GM12874 (cell line): Measurements from ENCODE around the gene WWOX.

Experiments used
- TF ChIP-seq, protein P1 (sequence below): IDR thresholded peaks from 2 replicates; pipeline ENCODE4 v1.5.1; 2011; ENCODE audit warnings: low read depth, mild to moderate bottlenecking, control low read depth, low read length, moderate library complexity; ENCODE audit not compliant: insufficient read depth

Gene WWOX

DNA sequence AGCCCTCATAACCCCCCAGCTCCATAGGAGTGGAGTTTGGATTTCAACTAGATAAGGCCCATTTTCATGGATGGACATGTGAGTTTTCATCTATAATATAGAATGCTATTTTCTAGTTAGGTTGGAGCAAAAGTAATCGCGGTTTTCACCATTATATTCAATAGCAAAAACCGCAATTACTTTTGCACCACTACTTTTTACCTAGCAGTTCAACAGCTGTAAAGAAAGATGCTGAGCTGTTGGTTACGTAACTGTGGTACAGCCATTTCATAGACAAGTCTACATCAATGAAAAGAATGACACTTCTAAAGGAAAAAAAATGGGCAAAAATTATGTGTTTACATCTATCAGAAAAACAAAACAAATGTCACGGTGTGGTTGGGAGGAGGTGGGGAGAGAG, 993.4 kb downstream of the WWOX start:
- TF ChIP-seq, protein P1, sequence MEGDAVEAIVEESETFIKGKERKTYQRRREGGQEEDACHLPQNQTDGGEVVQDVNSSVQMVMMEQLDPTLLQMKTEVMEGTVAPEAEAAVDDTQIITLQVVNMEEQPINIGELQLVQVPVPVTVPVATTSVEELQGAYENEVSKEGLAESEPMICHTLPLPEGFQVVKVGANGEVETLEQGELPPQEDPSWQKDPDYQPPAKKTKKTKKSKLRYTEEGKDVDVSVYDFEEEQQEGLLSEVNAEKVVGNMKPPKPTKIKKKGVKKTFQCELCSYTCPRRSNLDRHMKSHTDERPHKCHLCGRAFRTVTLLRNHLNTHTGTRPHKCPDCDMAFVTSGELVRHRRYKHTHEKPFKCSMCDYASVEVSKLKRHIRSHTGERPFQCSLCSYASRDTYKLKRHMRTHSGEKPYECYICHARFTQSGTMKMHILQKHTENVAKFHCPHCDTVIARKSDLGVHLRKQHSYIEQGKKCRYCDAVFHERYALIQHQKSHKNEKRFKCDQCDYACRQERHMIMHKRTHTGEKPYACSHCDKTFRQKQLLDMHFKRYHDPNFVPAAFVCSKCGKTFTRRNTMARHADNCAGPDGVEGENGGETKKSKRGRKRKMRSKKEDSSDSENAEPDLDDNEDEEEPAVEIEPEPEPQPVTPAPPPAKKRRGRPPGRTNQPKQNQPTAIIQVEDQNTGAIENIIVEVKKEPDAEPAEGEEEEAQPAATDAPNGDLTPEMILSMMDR = no peak

DNA sequence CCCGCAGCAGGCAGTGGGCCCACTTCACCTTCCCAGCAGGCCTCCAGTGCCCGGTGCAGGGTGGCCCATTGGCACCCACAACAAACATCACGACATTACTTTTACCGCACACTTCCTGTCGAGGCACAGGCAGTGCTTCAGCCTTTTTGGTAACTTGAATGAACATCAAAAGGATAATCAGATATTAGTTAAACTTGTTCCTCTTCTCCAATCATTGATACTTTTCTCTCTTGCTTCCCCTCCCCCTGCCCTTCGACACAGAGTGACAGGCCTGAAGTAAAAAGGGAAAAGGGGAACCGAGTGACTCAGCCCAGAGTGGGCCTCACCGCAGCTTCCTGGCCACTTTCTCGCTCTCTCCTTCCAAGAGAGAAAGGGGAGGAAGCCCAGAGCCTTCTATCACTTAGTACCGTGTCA, 994.1 kb downstream of the WWOX start:
- TF ChIP-seq, protein P1 = no peak

DNA sequence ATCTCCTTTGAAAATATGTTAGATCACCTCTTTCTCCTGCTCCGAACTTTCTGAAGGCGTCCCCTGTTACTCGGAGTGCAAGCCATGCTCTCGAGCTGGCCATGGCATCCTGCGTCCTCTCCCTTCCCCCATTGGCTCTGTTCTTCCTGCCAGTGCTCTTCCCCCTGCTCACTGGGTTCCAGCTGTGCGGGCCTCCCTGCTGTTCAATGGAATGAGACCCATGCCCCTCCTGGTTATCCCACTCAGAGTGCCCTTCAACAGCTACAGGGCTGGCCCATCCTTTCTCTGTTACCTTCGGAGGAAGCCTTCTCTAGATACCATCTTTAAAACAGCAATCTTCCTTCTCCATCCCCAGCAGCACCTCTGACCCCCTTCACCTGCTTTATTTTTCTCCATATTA, 996.8 kb downstream of the WWOX start:
- TF ChIP-seq, protein P1 = no peak

DNA sequence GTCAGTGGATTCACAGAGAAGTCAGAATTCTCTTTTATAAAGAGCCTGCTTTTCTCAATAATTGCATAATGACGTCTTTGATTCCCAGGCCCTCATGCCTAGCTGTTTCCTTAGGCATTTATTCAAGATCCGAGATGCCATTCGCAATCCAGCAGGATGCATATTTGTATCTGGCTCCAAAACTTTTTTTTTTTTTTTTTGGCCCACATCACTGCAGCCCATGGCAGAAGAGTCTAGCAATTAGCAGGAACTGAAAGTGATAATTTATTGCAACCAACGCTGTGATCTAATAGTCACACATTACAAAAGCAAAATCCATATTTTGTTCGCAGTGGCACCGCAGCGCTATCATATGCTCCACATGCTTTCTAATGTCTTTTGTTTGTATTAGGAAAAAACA, 997.7 kb downstream of the WWOX start:
- TF ChIP-seq, protein P1 = no peak

DNA sequence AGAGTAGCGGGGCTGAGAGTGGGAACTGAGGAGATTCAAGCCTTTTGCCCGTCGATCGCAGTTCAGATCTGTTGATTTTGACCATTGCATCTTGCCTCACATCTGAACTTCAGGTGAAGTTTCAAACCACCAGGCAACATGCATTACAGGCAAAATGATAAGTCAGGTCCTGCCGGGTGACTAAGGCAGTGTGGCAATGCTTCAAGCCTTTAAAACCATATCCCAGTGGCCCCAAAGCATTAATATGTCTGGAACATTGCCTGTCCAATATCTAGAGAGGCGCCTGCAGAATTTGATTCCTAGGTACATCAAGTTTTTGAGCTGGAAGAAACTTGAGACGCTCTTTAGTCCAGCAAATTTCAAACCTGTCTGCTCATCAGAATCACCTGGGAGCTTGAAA, 998.3 kb downstream of the WWOX start:
- TF ChIP-seq, protein P1 = no peak

DNA sequence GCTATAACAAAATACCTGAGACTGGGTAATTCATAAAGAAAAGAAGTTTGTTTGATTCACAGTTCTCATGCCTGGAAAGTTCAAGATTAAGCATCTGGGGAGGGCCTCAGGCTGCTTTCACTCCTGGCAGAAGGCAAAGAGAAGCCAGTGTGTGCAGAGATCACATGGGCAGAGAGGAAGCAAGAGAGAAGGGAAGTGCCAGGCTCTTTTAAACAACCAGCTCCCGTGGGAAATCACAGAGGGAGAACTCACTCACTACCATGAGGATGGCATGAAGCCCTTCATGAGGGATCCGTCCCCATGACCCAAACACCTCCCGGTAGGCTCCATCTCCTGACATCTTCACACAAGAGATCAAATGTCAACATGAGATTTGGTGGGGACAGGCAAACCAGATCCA, 999.5 kb downstream of the WWOX start:
- TF ChIP-seq, protein P1 = no peak

DNA sequence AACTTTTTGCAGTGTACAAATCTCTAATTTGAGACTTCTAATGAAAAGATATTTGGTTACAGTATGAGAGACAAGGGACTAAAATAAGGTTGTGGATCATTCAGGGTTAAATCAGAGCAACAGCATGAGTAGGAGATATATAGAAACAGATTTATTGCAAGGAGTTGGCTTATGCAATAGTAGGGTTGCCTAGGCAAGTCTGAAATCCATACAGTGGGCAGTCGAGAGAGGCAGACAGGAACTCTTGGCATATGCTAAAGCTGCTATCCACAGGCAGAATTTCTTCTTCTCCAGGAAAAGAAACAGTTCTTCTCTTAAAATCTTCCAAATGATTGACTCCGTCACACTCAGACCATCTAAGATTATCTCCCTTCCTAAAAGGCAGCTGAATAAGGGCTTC, 1000.3 kb downstream of the WWOX start:
- TF ChIP-seq, protein P1 = no peak

GRCh38 chr16:79100447-79100846, 1001.0 kb downstream of the WWOX start:
- TF ChIP-seq, protein P1 = no peak
